Epithelial cell of esophagus (primary cell): ENCODE results near the gene SYNGR2.
A peak's percentile ranks its signal among the peaks of the same experiment; 100 is the strongest.
"Not testable (repeated sequence)": the region's sequence is repeated elsewhere in the genome, so short reads cannot be mapped to it uniquely, and the experiment has no call there.

Source experiments
- DNase-seq: peaks from one replicate; pipeline ENCODE4 v3.0.0; 2010; ENCODE audit warnings: low read depth
- H3K4me3 ChIP-seq: 2 replicates; pipeline ENCODE4 v1.5.1; 2011; ENCODE audit warnings: mild to moderate bottlenecking, low read length, control low read depth
- CTCF ChIP-seq: IDR thresholded peaks from 2 replicates; pipeline ENCODE4 v1.5.1; 2011; ENCODE audit warnings: low read depth, mild to moderate bottlenecking, low read length, control low read depth, inconsistent platforms; ENCODE audit not compliant: insufficient read depth; ENCODE audit errors: missing control alignments

SYNGR2 gene

GRCh38 chr17:78168903-78169793 is 767 bp downstream of the SYNGR2 start:
- TF ChIP-seq CTCF, result no peak
- DNase-seq, result peak; percentile 70
- H3K4me3 ChIP-seq, result peak overlapping the region; percentile 68

GRCh38 chr17:78170692-78171590 is 2.6 kb downstream of the SYNGR2 start:
- no peak overlapping the region for H3K4me3 ChIP-seq
- TF ChIP-seq CTCF, result no peak
- no peak for DNase-seq

- DNase-seq, H3K4me3 ChIP-seq: not testable (repeated sequence)
Observed at GRCh38 chr17:78171591-78172248, 3.3 kb downstream of the SYNGR2 start.

GRCh38 chr17:78172249-78173051 is 4.1 kb downstream of the SYNGR2 start:
- H3K4me3 ChIP-seq, result no peak overlapping the region
- no peak for DNase-seq
- TF ChIP-seq CTCF, result no peak

- no peak for DNase-seq
Observed at GRCh38 chr17:78173097-78173715, 4.8 kb downstream of the SYNGR2 start.

GRCh38 chr17:78174346-78174869 is 6.0 kb downstream of the SYNGR2 start:
- no peak overlapping the region for H3K4me3 ChIP-seq
- peak; percentile 41 for TF ChIP-seq CTCF
- DNase-seq, result peak; percentile 39

More at GRCh38 chr17:78173097-78173715, 4.8 kb downstream of the SYNGR2 start:
- TF ChIP-seq CTCF, result no peak
- H3K4me3 ChIP-seq, result no peak overlapping the region
